Neural progenitor cell (in vitro differentiated cells): Measurements from ENCODE around the gene INPP4B. TPM values are rescaled to one million over a fixed set of nuclear protein-coding genes. Genes with fewer than 3 reads are reported as not detected.

Experiments
- DNase-seq: peaks from one replicate; pipeline ENCODE4 v3.0.0-alpha.2; 2016; ENCODE audit warnings: low spot score
- H2AFZ ChIP-seq: fragments of 200-600 bp; sonication (generic); replicated peaks from 2 replicates; pipeline ENCODE4 v1.6.1; 2016; ENCODE audit warnings: antibody characterized with exemption
- H3F3A ChIP-seq: fragments of 200-600 bp; sonication (generic); 2 replicates; pipeline ENCODE4 v1.6.1; 2016; ENCODE audit warnings: antibody characterized with exemption, low read depth
- H3K27ac ChIP-seq: fragments of 200-600 bp; sonication (generic); 2 replicates; pipeline ENCODE4 v1.5.1; 2016; ENCODE audit warnings: mild to moderate bottlenecking
- H3K27me3 ChIP-seq: fragments of 200-600 bp; sonication (generic); 2 replicates; pipeline ENCODE4 v1.6.1; 2016; ENCODE audit warnings: mild to moderate bottlenecking, moderate library complexity
- H3K36me3 ChIP-seq: fragments of 200-600 bp; sonication (generic); 2 replicates; pipeline ENCODE4 v1.5.1; 2016
- H3K4me1 ChIP-seq: fragments of 200-600 bp; sonication (generic); 2 replicates; pipeline ENCODE4 v1.6.1; 2016; ENCODE audit warnings: mixed run types
- H3K4me2 ChIP-seq: fragments of 200-600 bp; sonication (generic); 2 replicates; pipeline ENCODE4 v1.6.1; 2016
- H3K4me3 ChIP-seq: fragments of 200-600 bp; sonication (generic); 2 replicates; pipeline ENCODE4 v1.5.1; 2016
- H3K79me2 ChIP-seq: fragments of 200-600 bp; sonication (generic); 2 replicates; pipeline ENCODE4 v1.6.1; 2016; ENCODE audit warnings: low read depth
- H3K9ac ChIP-seq: fragments of 200-600 bp; sonication (generic); 2 replicates; pipeline ENCODE4 v1.6.1; 2016
- H3K9me3 ChIP-seq: fragments of 200-600 bp; sonication (generic); 2 replicates; pipeline ENCODE4 v1.5.1; 2016; ENCODE audit warnings: low read depth
- H4K20me1 ChIP-seq: fragments of 200-600 bp; sonication (generic); 2 replicates; pipeline ENCODE4 v1.6.1; 2016; ENCODE audit warnings: low read depth
- H3K27ac Mint-ChIP-seq: 3 replicates; pipeline ENCODE4 v1.8.0; 2021; ENCODE audit warnings: mixed read lengths
- H3K27me3 Mint-ChIP-seq: 2 replicates; pipeline ENCODE4 v1.8.0; 2022; ENCODE audit warnings: low read depth, mild to moderate bottlenecking, inconsistent platforms, moderate library complexity, mixed read lengths; ENCODE audit not compliant: insufficient read depth
- H3K36me3 Mint-ChIP-seq: 3 replicates; pipeline ENCODE4 v1.8.0; 2021; ENCODE audit warnings: mixed read lengths
- H3K4me1 Mint-ChIP-seq: 3 replicates; pipeline ENCODE4 v1.8.0; 2021; ENCODE audit warnings: mixed read lengths
- H3K4me3 Mint-ChIP-seq: 3 replicates; pipeline ENCODE4 v1.8.0; 2021; ENCODE audit warnings: mild to moderate bottlenecking, moderate library complexity, mixed read lengths
- H3K9me3 Mint-ChIP-seq: 3 replicates; pipeline ENCODE4 v1.8.0; 2020; ENCODE audit warnings: mixed read lengths
- EZH2 ChIP-seq: fragments of 200-600 bp; sonication (generic); IDR thresholded peaks from 2 replicates; pipeline ENCODE4 v1.6.1; 2017; ENCODE audit warnings: antibody characterized with exemption, mild to moderate bottlenecking, moderate library complexity
- EZH2phosphoT487 ChIP-seq: fragments of 200-600 bp; sonication (generic); IDR thresholded peaks from 2 replicates; pipeline ENCODE4 v1.6.1; 2017; ENCODE audit warnings: antibody characterized with exemption
- total RNA-seq: library from RNA; depleted of rRNA; stranded (reverse); fragments of >200 nt; gene quantifications from 2 replicates; pipeline ENCODE4 v1.2.3, GENCODE V29; 2015; ENCODE audit warnings: low replicate concordance
- TF ChIP-seq, protein P1 (sequence below): fragments of 200-600 bp; sonication (generic); IDR thresholded peaks from 2 replicates; pipeline ENCODE4 v1.5.1; 2017; ENCODE audit warnings: antibody characterized with exemption, mild to moderate bottlenecking

The INPP4B gene
- total RNA-seq, 1 donor from 2014 or later = 1.3 TPM

DNA sequence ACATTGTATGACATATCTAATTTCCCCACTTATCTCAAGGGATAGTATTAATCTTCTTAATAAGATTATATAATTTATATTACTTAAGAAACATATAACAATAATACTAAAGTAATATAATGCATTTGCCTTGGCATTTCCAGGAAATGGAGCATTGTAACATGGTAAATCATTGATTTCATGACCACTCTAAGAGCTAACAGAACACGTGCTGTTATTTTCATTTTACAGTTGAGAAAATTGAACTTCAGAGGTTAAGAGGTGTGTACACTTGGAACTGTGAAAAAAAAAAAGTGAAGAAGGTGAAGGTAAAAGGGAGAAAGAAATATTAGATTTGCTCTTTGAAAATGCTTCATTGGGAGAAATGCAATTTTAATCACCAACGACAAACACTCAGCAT lies 687.1 kb downstream of the INPP4B start:
- no peaks in the 10 kb centered on the region for H3K36me3 Mint-ChIP-seq
- H3F3A ChIP-seq = no peaks in the 10 kb centered on the region
- no peaks in the 10 kb centered on the region for H3K4me1 ChIP-seq
- H3K27ac Mint-ChIP-seq = no peak overlapping the region
- H4K20me1 ChIP-seq = no peaks in the 10 kb centered on the region
- H3K36me3 ChIP-seq = no peaks in the 10 kb centered on the region
- no peaks in the 10 kb centered on the region for H3K27me3 Mint-ChIP-seq
- no peaks in the 10 kb centered on the region for H3K27me3 ChIP-seq
- H3K9me3 ChIP-seq = no peaks in the 10 kb centered on the region
- no peaks in the 10 kb centered on the region for H3K79me2 ChIP-seq
- peaks cover 4% of the 10 kb centered on the region for H3K4me1 Mint-ChIP-seq
- TF ChIP-seq, protein P1, sequence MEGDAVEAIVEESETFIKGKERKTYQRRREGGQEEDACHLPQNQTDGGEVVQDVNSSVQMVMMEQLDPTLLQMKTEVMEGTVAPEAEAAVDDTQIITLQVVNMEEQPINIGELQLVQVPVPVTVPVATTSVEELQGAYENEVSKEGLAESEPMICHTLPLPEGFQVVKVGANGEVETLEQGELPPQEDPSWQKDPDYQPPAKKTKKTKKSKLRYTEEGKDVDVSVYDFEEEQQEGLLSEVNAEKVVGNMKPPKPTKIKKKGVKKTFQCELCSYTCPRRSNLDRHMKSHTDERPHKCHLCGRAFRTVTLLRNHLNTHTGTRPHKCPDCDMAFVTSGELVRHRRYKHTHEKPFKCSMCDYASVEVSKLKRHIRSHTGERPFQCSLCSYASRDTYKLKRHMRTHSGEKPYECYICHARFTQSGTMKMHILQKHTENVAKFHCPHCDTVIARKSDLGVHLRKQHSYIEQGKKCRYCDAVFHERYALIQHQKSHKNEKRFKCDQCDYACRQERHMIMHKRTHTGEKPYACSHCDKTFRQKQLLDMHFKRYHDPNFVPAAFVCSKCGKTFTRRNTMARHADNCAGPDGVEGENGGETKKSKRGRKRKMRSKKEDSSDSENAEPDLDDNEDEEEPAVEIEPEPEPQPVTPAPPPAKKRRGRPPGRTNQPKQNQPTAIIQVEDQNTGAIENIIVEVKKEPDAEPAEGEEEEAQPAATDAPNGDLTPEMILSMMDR = no peak
- TF ChIP-seq EZH2phosphoT487 (no peak), EZH2 (no peak)
- H3K4me2 ChIP-seq = no peak overlapping the region
- no peak overlapping the region for H3K4me3 ChIP-seq
- H2AFZ ChIP-seq = no peak overlapping the region
- H3K4me3 Mint-ChIP-seq = no peak overlapping the region
- H3K27ac ChIP-seq = no peak overlapping the region
- no peaks in the 10 kb centered on the region for H3K9me3 Mint-ChIP-seq
- DNase-seq = no peak
- H3K9ac ChIP-seq = no peak overlapping the region

DNA sequence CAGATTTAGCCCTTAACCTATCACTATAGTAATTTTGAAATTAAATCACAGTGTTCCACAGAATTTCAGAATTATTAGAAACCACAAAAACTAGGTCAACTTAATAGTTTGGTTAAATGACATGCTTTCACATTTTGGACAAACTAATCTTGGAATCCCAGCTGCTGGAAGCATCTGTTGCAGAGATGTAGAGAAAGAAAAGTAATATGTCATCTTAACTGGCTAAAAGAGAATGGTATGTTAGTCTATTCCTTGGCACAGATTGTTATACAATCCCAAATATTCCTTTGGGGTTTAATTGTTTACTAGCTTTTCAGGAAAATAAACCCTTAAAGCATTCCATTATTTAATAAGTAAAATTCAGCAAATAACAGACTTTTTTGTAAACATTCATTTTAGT lies 689.8 kb downstream of the INPP4B start:
- no peaks in the 10 kb centered on the region for H3K36me3 Mint-ChIP-seq
- H3K4me3 Mint-ChIP-seq = no peak overlapping the region
- no peak overlapping the region for H2AFZ ChIP-seq
- peaks cover 4% of the 10 kb centered on the region for H3K4me1 Mint-ChIP-seq
- no peaks in the 10 kb centered on the region for H3K36me3 ChIP-seq
- H3K4me1 ChIP-seq = no peaks in the 10 kb centered on the region
- no peak for DNase-seq
- H3F3A ChIP-seq = no peaks in the 10 kb centered on the region
- no peak overlapping the region for H3K27ac ChIP-seq
- no peak overlapping the region for H3K4me2 ChIP-seq
- no peaks in the 10 kb centered on the region for H4K20me1 ChIP-seq
- no peaks in the 10 kb centered on the region for H3K9me3 Mint-ChIP-seq
- no peak overlapping the region for H3K9ac ChIP-seq
- no peak overlapping the region for H3K4me3 ChIP-seq
- H3K27me3 ChIP-seq = no peaks in the 10 kb centered on the region
- TF ChIP-seq, protein P1 = no peak
- TF ChIP-seq EZH2phosphoT487 = no peak
- TF ChIP-seq EZH2 = no peak
- no peaks in the 10 kb centered on the region for H3K9me3 ChIP-seq
- H3K79me2 ChIP-seq = no peaks in the 10 kb centered on the region
- H3K27ac Mint-ChIP-seq = no peak overlapping the region
- H3K27me3 Mint-ChIP-seq = no peaks in the 10 kb centered on the region

DNA sequence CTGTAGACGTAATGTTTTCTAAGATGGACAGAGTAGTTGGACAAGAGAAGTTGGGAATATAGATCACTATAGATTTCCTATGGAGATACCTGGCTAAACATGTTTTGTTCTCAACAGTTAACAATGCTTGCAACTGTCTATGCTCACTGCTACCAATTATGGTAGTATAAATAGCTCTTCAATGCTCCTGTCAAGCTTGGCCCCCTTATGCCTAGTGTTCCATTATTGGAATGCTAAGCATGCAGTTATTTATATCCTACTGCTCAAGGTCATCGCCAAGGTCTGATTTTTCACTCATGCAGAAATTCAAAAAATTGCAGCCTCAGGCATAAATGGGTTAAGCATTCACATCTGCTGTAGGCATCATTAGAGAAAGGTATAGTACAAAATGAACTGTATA lies 690.8 kb downstream of the INPP4B start:
- DNase-seq = no peak
- no peak overlapping the region for H3K9ac ChIP-seq
- no peaks in the 10 kb centered on the region for H3K9me3 ChIP-seq
- no peaks in the 10 kb centered on the region for H3F3A ChIP-seq
- Mint-ChIP-seq H3K27me3 (no peaks in the 10 kb centered on the region), H3K36me3 (no peaks in the 10 kb centered on the region), H3K4me1 (peaks cover 4% of the 10 kb centered on the region), H3K27ac (no peak overlapping the region), H3K9me3 (no peaks in the 10 kb centered on the region), H3K4me3 (no peak overlapping the region)
- H3K27ac ChIP-seq = no peak overlapping the region
- H4K20me1 ChIP-seq = no peaks in the 10 kb centered on the region
- H3K79me2 ChIP-seq = no peaks in the 10 kb centered on the region
- TF ChIP-seq EZH2phosphoT487 (no peak), EZH2 (no peak)
- H3K36me3 ChIP-seq = no peaks in the 10 kb centered on the region
- H3K4me1 ChIP-seq = no peaks in the 10 kb centered on the region
- no peak overlapping the region for H3K4me2 ChIP-seq
- H2AFZ ChIP-seq = no peak overlapping the region
- no peaks in the 10 kb centered on the region for H3K27me3 ChIP-seq
- H3K4me3 ChIP-seq = no peak overlapping the region

DNA sequence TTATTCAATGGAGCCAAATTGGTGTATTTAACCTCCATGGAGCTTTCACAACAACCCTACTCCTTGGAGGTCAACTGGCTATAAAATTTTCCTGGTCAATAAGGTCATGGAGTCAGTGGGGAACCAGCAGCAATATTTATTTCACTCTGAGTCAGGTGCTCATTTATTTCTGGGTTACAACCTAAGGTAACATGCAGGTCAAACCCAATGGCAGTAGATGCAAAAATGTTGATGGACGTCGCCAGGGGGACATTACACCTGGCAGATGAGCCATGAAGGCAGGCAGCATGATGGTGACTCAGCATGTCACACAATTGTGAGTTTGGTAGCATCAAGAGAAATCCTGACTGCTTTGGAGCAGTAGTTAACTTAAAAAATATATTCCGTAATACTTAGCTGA lies 695.6 kb downstream of the INPP4B start:
- Histone ChIP-seq H4K20me1 (no peaks in the 10 kb centered on the region), H3K4me2 (no peak overlapping the region), H3K27me3 (no peaks in the 10 kb centered on the region), H3F3A (no peaks in the 10 kb centered on the region), H3K9ac (no peak overlapping the region), H3K27ac (no peak overlapping the region), H3K4me3 (no peak overlapping the region), H3K9me3 (no peaks in the 10 kb centered on the region), H2AFZ (no peak overlapping the region), H3K36me3 (no peaks in the 10 kb centered on the region), H3K79me2 (no peaks in the 10 kb centered on the region), H3K4me1 (no peaks in the 10 kb centered on the region)
- no peaks in the 10 kb centered on the region for H3K9me3 Mint-ChIP-seq
- H3K27me3 Mint-ChIP-seq = peaks cover 2% of the 10 kb centered on the region
- no peak for TF ChIP-seq EZH2
- TF ChIP-seq, protein P1 = no peak
- no peak for TF ChIP-seq EZH2phosphoT487
- peaks cover 4% of the 10 kb centered on the region for H3K4me1 Mint-ChIP-seq
- no peak overlapping the region for H3K27ac Mint-ChIP-seq
- H3K36me3 Mint-ChIP-seq = no peaks in the 10 kb centered on the region
- no peak overlapping the region for H3K4me3 Mint-ChIP-seq
- no peak for DNase-seq
